GM18526 (cell line): ENCODE measurements around the gene PARPBP.

ENCODE experiments used
- POLR2A ChIP-seq: IDR thresholded peaks from 3 replicates; pipeline ENCODE4 v1.6.1; 2011; ENCODE audit not compliant: insufficient read length; ENCODE audit errors: extremely low read depth

Gene PARPBP

DNA sequence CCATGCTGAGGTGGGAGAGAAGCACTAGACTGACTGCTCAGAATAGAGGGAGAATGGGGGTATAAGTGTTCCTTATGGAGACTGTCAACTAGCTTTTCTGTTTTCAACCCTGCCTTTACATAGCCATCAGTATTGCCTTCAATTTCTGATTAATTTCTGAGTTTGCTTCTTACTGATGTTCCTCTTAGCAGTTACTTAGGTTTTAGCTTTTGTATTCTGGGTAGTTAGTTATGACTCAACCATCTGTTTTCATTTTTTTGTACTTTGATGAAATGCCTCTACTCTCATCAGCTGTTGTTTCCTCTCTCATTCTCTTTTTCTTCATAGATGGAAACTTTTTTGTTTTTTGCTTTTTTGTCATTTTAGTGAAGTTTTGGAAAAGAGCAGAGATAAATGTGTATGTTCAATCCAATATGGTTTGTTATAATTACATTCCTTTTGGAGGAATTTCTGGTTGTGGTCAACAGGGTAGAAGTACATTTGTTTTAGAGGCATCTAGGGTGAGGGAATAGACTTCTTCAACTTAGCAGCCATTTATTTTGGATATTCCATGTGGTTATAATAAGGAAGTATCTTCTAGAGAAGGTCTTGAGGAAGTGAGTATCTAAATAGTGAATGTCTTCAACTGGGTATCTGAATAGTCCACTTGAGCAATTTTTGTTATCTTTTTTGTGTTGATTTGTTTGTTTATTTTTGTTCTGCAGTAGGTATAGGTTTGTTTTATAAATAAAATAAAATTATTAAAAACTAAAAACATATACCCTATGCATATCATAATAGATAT lies 48.0 kb downstream of the PARPBP start:
- no peak for TF ChIP-seq POLR2A

DNA sequence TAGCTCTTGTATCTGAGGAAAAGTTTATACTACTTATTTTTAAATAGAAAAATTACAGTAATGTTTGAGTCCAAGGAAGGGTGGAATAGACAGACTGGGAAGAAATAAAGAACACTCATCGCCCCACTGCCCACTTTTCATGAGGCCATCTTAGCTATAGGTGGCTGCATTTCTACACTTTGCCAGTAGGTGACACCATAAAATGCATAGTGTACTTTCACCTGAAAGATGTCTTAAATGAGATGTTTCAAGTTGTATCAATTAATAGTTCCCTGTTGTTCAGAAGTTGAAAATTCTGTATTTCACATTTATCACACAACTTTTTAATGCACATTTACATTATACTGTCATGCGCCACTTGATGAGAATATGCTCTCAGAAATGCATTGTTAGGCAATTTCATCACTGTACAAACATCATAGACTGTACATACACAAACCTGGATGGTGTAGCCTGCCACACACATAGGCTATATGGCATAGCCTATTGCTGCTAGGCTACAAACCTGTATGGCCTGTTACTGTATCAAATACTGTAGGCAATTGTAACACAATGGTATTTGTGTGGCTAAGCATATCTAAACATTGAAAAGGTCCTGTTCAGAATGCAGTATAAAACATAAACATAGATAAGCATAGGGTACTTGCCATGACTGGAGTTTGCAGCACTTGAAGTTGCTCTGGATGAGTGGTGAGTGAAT lies 50.1 kb downstream of the PARPBP start:
- TF ChIP-seq POLR2A = no peak

DNA sequence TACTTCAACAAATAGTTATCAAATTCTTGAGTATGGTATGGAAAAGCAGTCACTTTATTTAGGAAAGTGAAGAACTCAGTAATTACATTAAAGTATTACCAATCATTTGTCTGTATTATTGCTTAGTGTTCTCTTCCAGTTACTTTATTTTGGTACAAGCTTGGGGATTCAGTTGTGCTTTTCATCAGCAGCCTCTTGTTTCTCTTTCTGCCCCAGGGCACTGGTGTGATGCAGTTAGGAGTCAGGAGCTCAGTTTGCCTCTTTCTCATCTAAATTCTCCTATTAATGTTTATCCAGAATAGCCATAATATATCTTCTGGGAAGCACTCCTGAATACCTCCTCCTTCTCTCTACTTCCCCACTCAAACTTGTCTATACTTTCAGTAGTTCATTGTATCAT lies 52.0 kb downstream of the PARPBP start:
- no peak for TF ChIP-seq POLR2A

DNA sequence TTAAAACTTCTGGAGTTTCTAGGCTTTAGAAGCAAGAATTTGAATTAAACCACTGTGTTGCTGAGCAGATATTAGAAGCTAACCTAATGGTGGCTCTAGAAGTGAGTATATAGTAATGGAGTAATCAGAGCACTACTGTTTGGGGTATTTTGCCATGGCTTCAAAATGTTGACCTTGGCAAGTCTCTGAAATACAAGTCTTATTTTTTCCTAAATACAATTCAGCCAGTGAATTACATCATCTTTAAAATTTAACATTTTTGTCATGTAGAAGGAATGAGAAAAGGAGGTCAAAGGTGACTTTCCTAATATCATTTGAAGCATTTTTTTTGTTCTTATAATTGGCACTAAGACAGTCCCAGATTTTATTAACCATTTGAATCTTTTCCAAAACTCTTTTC lies 52.5 kb downstream of the PARPBP start:
- TF ChIP-seq POLR2A = no peak

DNA sequence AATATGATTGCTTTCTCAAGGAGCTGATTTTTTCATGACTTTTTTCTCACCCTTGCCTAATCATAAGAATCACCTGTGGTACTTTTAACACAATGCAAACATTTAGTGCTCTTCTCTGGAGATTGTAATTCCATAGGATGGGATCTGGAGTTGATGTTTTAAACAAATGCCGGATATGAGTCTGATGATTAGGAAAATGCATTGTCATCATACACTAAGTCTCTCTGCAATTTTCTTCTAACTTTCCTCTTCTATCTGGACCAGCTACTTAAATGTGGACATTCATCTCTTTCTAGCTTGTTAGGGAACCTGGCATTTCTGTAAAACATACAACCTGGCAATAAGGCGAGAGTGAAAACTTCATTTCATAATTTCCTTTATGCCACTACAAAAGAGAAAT lies 54.1 kb downstream of the PARPBP start:
- no peak for TF ChIP-seq POLR2A

DNA sequence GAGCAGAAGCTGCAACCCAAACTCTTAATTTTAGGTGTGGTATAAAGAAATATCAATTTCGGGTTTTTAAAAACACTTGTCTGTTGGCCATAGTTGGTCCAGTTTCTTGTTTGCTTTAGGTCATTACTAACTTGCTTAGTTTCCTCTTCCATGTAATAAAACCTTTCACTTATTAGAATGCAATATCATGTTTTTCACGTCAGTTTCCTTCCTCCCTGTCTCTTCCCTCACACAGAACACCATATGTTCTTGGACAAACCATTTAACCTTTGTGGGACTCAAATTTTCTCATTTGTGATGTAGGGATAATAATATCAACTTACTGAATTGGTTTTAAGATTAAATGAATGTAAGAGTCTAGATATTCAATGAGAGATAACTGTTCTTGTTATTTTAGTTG lies 54.8 kb downstream of the PARPBP start:
- TF ChIP-seq POLR2A = no peak

DNA sequence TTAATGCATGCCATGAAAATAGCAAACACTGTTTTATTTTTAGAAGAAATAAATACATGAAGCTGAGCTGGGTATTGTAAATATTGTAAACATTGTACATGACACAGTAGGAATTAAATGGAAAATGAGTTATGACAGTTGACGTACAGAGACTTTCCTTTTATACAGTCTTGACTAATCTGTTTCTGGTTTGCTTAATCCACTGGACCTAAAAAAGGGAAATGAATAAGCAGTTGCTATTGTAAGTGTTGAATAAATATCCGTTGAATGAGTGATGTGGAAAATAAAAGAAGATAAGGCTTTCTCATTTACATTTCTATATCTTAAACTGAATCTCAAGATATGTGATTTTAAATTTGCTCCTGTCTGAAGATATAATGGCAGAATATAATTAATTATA lies 62.7 kb downstream of the PARPBP start:
- TF ChIP-seq POLR2A = no peak

DNA sequence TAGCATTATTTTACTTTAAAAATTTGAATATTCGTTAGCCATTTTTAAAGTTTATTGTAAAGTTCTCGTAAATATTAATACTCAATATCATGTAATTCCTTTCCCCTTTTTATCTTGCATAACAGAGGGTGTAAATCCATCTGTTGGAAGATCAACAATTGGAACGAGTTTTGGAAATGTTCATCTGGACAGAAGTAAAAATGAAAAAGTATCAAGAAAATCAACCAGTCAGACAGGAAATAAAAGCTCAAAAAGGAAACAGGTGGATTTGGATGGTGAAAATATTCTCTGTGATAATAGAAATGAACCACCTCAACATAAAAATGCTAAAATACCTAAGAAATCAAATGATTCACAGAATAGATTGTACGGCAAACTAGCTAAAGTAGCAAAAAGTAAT lies 75.8 kb downstream of the PARPBP start:
- TF ChIP-seq POLR2A = no peak

DNA sequence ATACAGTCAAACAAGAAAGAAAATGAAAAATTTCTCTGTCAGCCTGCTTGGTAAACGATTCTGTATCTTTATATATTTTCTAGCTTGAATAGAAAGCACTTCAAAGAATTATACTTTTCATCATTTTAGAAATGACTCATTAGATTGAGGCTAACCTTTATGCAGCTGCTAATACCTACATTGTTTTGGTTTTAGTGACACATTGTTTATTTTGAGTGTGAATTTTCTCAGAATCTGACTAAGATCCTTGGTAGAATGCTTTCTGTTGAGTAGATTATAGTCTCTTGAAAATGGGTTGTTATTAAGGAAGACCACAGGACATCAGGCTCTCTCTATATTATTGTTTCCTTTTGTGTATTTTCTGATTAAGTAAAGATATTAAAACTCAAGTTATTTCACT lies 77.8 kb downstream of the PARPBP start, which contains the start of gene PMCH:
Gene PMCH (minus strand): TSS at position 45 of the 400 bp plus-strand sequence. CDS start 63 bp downstream, outside the sequence.
- no peak for TF ChIP-seq POLR2A

DNA sequence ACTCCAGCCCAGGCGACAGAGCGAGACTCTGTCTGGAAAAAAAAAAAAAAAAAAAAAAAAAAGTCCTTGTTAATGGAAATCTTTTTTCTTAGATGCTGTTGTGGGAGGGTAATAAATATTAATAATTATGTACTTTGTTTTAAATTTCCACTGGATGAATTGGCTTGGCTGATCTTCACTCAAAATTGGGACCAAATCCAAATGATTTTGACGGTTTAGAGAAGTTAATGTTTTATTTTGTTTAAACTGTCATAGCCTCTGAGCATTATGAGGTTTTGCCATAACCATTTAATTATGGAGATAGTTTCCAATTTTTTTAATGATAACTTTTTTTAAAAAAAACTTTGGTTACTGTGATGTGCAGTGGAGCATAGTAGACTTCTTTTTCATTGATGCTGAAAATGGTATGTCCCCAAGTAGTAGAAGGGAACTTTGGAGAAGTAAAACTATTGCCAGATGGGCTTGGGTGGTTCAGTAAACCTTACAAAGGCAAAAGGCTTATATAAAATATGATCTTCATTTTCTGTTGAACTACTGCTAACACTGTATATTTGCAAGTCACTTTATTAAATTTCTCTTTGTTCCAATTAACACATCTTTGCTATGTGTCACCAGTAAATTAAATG lies 81.6 kb downstream of the PARPBP start:
- no peak for TF ChIP-seq POLR2A

DNA sequence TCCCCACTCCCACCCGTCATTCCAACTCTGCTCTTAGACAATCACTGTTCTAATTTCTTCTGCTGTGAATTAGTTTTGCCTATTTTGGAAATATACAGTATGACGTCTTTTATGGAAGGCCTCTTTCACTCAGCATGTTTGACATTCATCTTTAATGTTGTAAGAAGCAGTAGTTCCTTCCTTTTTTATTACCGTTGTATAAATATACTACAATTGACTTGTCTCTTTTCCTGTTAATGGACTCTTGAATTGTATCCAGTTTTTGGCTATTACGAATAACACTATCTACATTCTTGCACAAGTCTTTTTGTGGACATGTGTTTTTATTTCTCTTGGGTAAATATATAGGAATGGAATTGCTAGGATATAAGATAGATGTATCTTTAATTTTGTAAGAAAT lies 82.6 kb downstream of the PARPBP start:
- no peak for TF ChIP-seq POLR2A

DNA sequence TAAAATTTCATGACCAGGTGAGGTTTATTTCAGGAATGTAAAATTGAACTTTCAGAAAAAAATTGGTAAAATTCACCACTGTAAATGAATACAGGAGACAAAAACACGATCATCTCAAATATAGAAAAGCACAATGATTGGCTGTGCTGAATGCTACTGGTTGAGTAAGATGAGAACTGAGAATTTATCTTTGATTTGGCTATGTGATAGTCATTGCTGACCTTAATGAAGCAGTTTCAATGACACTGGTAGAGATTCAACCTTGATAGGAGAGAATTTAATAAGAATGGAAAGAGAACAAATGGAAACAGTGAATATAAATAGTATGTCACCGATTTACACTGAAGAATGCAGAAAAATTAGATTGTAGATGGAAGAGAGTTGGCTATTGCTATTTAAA lies 84.0 kb downstream of the PARPBP start:
- TF ChIP-seq POLR2A = no peak

DNA sequence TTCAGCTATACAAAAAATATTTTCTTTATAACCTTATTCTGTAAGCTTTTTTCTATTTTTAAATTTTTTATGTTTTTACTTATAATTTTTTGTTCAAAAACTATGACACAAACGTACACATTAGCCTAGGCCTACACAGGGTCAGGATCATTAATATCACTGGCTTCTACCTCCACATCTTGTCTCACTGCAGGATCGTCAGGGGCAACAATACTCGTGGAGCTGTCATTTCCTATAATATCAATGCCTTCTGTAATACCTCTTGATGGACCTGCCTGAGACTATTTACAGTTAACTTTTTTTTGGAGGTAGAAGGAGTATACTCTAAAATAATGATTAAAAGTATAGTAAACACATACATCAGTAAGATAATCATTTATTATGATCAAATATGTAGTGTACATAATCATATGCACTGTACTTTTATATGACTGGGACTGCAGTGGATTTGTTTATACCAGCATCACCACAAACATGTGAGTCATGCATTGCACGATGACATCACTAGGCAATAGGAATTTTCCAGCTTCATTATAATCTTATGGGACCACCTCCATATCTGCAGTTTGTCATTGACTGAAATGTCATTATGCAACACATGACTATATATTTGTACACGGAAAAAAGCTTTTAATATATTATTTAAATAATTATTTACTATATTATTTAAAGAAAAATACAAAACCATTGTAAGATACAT lies 96.2 kb downstream of the PARPBP start:
- no peak for TF ChIP-seq POLR2A

DNA sequence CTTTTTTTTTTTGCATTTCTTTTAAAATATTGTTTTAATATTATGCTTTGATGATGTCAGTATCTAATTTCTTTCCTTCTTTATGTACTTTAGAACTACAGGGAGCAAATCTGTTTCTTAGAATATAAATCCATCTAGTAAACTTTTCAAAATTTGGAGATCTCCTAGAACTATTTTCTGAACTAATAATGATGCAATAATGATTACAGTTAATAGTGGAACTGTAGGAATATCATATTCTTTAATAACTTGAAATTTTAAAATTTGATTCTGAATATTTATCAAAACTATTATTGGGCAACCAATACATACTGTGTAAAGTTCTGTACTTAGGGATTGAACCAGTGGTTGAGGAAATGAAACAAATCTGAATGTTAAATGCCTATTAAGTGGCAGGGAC lies 100.8 kb downstream of the PARPBP start:
- TF ChIP-seq POLR2A = no peak

DNA sequence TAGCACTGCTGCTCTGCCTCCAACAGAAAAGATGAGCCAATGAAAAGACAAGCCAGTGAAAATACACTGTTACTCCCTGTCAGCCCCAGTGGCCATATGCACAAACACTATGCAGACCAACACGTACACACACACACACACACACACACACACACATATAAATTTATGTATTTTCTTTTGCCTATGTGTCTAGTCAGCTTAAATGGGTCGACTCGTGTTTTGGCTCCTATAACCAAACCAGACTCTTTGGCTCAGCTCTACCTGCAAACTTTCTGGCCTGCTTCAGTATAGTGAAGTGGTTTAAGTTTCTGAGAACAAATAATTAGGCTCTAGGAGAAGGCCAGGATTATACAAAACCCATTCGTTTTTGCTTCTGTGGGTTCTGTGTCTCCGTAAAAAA lies 108.0 kb downstream of the PARPBP start:
- no peak for TF ChIP-seq POLR2A
